Activated naive CD4-positive, alpha-beta T cell treated with anti-CD3 and anti-CD28 coated beads, Interleukin-2, amount 50 U/mL, for 72 hours (primary cell): Measurements from ENCODE around the gene PRXL2B. TPM values are rescaled to one million over a fixed set of nuclear protein-coding genes. Genes with fewer than 3 reads are reported as not detected.
A peak's percentile ranks its signal among the peaks of the same experiment; 100 is the strongest.

Experiments
- ATAC-seq, 2 donors: fragments of 150-1000 bp; cut with Tn5 transposase; 2 replicates each; pipeline ENCODE4 v1.10.0; 2021; ENCODE audit warnings: mild to moderate bottlenecking in 2 of 2, moderate library complexity in 2 of 2
- DNase-seq, 2 donors: peaks; one replicate each; pipeline ENCODE4 v3.0.0; 2021 to 2022; ENCODE audit warnings: low spot score in 2 of 2
- H3K27ac Mint-ChIP-seq, 2 donors: one replicate each; pipeline ENCODE4 v1.8.0; 2022; ENCODE audit warnings: mild to moderate bottlenecking in 2 of 2, mixed read lengths in 2 of 2
- H3K36me3 Mint-ChIP-seq, 2 donors: one replicate each; pipeline ENCODE4 v1.8.0; 2022; ENCODE audit warnings: mixed read lengths in 2 of 2
- H3K9me3 Mint-ChIP-seq, 2 donors: one replicate each; pipeline ENCODE4 v1.8.0; 2022; ENCODE audit warnings: mixed read lengths in 2 of 2
- total RNA-seq, 2 donors: library from RNA; stranded (reverse); gene quantifications; one replicate each; pipeline ENCODE4 v1.2.3, GENCODE V29; 2022

Gene PRXL2B
- total RNA-seq, 2 donors from 2014 or later = 34.7 to 38.8 TPM

- H3K36me3 Mint-ChIP-seq = no peaks in the 10 kb centered on the region
- ATAC-seq (no peak), DNase-seq (no peak)
- H3K27ac Mint-ChIP-seq = peak overlapping the region in 1 of 2 donors; percentile 74
- no peaks in the 10 kb centered on the region for H3K9me3 Mint-ChIP-seq
Measured at GRCh38 chr1:2597441-2598328, 11.1 kb downstream of the PRXL2B start.

DNA sequence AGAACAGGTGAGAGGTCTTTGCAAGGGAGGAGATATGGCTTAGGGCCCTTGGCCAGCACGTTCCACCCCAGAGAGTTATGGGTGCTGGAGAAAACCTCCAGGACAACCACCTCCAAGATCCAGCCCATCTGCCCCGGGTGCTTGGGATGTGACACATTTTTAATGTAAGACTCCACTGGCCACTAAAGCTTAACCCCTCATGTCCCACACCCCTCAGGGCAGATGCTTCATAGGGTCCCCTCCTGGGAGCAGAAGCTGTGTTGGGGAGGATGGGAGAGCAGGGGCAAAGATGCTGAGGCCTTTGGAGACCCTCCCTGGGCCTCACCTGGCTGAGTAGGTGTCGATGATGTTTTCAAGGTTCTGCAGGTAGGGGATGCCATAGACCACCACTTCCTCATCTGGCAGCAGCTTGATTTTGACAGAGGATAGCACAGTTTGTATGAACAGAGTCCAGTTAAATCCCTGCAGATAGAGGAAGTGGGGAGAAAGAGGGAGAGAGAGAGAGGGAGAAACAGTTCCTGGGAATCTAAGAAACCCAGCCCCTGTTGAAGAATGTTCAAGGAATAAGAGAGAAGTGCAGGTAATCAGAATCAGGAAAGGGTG is 11.9 kb downstream of the PRXL2B start:
- Mint-ChIP-seq H3K9me3 (no peaks in the 10 kb centered on the region), H3K27ac (no peak overlapping the region), H3K36me3 (no peaks in the 10 kb centered on the region)
- DNase-seq (no peak), ATAC-seq (no peak)

DNA sequence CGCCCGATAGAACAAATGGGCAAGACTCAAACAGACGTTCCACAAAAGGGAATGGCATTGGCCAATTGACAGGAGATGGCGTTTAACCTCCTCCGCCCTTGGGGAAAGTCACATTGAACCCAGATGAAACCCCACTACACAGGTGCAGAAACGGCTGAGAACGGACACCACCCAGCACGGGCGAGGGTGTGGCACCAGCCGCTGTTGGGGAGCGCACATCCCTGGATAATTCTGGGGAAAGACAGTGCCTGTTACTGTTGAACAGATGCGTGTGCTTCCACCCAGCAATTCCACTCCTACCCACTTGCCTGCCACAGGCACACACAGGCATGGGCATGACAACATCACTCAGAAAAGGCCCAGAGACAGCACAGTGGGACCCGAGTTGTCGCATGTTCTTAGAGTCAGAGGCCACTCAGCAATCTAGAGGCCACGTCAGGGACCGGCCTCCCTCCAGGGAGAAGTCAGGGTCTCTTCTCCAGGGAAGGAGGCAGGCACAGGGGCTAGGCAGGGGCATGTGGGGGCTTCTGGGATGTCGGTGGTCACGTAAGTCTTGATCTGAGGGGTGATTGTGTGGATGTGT is 15.2 kb downstream of the PRXL2B start:
- peak in 1 of 2 donors; percentile 46 for DNase-seq
- Mint-ChIP-seq H3K27ac (no peak overlapping the region), H3K36me3 (no peaks in the 10 kb centered on the region), H3K9me3 (no peaks in the 10 kb centered on the region)
- no peak for ATAC-seq

DNA sequence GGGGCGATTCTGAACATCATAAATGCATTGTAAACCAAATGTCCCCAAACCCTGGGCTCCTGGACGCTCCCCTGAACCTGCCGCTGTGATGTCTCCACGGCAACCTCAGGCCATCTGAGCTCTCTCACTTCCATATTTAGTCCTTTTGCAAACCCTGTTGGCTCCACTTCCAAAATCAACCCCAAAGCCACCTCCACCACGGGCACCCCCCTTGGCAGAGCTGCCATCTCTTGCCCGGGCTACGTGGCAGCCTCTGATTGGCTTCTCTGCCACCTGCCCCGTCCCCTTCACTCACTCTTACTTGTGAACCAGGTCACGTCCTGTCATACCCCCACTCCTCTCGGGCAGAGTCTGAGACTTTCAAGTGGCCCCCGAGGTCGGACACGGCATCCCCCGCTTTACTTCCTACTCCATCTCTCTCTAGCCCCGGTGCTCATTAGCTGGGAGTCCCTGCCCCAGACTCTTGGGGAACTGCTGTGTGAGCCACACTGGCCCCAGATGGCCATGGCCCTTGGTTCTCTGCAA is 15.8 kb downstream of the PRXL2B start:
- H3K36me3 Mint-ChIP-seq = no peaks in the 10 kb centered on the region
- peak overlapping the region in 1 of 2 donors; percentile 69 for H3K27ac Mint-ChIP-seq
- DNase-seq (no peak), ATAC-seq (no peak)
- no peaks in the 10 kb centered on the region for H3K9me3 Mint-ChIP-seq

GRCh38 chr1:2602866-2603520 is 16.4 kb downstream of the PRXL2B start:
- Mint-ChIP-seq H3K27ac (peak overlapping the region in 1 of 2 donors; percentile 69), H3K9me3 (no peaks in the 10 kb centered on the region), H3K36me3 (no peaks in the 10 kb centered on the region)
- ATAC-seq (no peak), DNase-seq (no peak)

DNA sequence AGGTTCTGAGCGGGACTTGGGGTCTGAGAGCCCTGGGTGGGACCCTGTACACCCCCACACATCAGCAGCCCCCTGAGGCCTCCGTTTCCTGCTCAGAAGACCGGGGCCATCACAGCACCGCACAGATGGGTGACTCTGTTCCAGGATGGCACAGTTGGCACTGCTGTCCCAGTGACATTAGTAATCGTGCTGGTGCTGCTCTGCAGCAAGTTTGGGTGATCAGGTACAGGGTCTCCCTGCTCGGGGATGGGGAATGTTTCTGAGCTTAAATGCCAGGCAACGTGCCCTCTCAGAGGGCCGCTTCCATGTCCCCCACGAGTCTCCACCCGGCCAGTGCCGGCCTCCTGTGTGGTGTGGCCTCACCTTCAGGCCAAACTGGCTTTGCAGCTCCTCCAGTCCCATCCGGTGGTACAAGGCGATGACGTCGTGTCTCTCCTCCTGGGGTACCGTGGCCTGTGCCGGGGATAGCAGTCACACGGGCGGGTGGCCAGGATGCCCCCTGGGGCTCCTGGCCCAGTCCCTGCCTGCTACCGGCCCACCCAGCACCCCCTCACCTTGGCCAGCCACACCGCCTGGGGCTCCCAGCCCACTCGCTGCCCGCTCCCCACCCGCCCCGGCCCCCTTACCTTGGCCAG is 17.1 kb downstream of the PRXL2B start:
- ATAC-seq (no peak), DNase-seq (no peak)
- H3K27ac Mint-ChIP-seq = no peak overlapping the region
- H3K9me3 Mint-ChIP-seq = no peaks in the 10 kb centered on the region
- H3K36me3 Mint-ChIP-seq = no peaks in the 10 kb centered on the region

DNA sequence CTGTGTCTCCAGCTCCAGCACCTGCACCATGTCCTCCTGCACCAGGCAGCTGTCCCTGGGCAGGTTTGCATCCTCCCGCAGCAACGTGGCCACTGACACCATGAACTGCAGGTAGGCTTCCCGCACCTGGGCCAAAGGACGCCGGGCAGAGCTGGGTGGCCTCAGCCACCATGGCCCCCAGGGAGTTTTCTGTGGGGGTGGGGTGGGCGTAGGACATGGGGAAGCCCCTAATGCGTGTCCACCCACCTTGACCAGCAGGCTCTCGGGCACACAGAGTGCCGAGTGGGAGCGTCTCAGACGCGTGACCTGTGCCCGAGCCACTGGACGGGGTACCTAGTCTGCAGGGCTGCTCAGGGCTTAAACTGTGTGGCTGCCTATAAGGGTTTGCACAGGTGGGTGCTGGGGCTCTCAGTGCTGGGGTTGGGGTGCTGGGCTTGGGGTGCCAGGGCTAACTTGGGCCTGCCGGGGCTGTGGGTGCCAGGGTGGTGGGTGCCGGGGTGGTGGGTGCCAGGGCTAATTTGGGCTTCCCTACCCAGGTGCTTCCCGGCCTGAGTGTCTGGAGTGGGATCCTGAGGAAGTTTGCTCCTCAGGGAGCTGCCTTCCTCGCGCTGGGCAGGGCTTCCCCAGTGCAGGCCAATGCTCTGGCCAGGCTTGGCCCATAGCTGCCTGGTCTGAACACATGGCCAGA is 17.7 kb downstream of the PRXL2B start:
- H3K36me3 Mint-ChIP-seq = no peaks in the 10 kb centered on the region
- ATAC-seq = peak in 1 of 2 donors; percentile 16
- no peak overlapping the region for H3K27ac Mint-ChIP-seq

DNA sequence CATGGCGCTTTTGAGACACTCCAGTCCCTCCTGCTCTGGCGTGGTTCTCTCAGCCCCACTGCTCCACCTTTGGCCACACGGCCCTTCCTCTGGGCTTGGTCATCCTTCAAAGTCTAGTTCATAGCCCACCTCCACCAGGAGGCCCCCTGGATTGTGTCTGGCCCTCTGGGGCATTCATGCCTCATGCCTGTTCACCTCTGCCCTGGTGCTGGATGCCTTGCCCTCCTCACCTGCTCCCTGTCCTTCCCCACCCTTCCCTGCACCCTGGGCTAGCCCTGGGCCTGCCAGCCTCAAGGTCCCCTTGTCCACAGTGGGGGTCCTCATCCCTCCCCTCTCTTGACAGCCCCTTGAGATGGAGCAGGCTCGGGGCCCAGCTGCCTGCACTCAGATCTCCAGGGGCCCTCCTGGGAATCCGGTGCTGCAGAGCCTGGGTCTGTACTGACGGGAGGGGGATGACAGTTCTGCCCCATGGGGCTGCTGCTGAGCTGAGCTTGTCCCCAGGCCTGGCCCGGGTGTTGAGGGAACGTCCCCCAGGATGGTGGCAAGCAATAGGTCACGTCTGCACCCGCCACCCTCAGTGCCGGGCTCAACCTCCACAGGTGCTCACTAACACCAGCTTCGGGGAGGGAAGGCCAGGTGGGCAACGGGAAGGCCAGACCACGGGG is 18.4 kb downstream of the PRXL2B start:
- Mint-ChIP-seq H3K27ac (no peak overlapping the region), H3K9me3 (no peaks in the 10 kb centered on the region), H3K36me3 (no peaks in the 10 kb centered on the region)
- peak in 1 of 2 donors; percentile 13 for ATAC-seq
- DNase-seq = no peak

More for the DNA sequence above, 17.7 kb downstream of the PRXL2B start:
- H3K9me3 Mint-ChIP-seq = no peaks in the 10 kb centered on the region
- DNase-seq = no peak

DNA sequence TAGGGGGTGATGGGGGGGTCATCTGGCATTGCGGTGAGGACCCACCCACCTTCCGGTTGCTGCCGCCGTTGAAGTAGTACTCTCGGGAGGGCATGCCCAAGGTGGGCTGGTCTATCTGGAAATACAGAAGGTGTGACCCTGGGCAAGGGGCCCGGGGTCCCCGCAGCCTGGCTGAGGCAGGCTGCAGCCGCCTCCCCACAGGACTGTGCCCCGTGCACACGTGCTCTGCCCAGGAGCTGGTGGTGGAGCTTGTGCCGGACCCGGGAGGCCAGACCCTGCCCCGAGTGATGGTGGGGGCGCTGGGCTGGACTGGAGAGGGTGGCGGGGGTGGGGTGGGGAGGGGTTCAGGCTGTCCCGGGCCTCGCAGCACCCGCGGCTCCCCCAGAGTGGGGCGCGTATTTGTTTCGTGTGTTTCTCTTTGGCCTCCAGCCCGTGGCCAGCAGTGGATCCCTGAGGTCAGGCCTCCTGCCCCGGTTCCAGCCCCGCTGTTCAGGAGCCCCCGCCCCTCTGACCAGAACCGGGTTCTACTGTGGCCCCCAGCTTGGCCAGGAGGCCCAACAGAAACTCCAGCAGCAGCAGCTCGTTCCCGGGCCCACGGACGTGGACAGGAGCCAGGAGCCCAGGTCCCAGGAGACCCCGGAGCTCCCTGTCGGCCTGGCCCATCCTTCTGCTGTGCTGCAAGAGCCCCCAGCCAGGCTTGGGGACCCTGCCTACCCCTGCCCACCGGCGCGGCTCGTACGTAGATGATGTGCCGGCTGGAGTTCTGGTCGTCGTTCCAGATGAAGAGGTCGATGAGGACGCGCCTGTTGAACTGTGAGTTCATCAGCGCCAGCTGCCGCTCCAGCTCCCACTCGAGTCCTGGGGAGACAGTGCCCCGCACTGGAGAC is 19.2 kb downstream of the PRXL2B start:
- DNase-seq (peak in 1 of 2 donors; percentile 52), ATAC-seq (no peak)
- H3K36me3 Mint-ChIP-seq = no peaks in the 10 kb centered on the region
- H3K9me3 Mint-ChIP-seq = no peaks in the 10 kb centered on the region
- no peak overlapping the region for H3K27ac Mint-ChIP-seq

DNA sequence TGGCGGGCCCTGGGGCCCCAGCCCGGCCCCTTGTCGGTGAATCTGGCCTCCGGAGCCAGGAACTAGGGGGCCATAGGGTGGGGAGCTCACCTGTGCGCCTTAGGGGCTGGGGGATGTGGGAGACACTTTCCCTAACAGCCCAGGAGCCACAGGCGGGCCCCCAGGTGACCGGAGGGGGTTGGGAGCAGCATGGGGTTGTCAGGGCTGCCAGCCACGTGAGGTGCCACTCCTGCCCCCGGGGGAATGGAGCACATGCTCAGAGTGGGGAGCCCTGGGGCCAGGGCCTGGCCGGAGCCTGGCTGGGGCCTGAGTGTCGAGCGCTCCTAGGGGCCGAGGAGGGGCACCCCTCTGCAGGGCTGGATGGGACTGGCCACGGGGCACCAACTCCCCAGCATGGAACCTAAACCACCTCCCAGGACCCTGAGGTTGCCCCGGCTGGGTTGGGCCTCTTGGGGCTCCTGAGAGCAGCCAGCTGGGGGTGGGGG is 19.9 kb downstream of the PRXL2B start:
- Mint-ChIP-seq H3K27ac (no peak overlapping the region), H3K36me3 (no peaks in the 10 kb centered on the region), H3K9me3 (no peaks in the 10 kb centered on the region)
- peak in 1 of 2 donors; percentile 51 for DNase-seq
- ATAC-seq = no peak

DNA sequence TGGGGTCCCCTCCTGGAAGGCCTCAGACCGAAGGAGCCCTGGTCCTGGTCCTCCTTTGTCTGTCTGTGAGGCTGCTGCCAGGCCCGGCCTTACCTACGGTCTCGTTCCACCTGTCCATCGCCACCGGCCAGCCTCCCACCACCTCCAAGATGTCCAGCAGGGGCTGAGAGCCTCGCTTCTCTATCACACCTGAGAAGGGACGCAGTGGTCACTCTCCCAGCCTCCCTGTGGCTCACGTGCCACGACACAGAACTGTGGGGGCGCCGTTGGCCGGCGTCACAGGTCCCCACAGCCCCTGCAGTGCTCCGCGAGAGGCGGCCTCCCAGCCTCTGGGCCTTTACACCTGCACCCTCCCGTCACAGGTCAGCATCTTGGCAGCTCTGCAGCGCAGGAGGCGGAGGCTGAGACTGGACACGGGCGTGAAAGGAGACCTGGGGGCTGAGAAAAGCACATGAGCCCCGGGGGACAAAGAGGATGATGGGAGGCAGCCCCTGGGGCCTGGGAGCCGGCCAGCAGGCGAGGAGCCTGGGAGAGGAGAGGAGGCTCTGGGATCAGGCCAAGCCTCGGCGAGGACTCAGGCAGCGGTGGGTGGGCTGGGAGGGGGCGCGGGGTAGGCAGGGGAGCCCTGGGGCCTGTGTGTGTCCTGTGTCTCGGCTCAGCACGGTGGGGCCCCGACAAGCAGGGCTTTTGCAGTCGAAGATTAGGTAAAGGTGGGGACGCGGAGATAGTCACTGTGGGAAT is 20.5 kb downstream of the PRXL2B start:
- no peak for ATAC-seq
- Mint-ChIP-seq H3K9me3 (no peaks in the 10 kb centered on the region), H3K36me3 (no peaks in the 10 kb centered on the region), H3K27ac (no peak overlapping the region)
- DNase-seq = peak in 1 of 2 donors; percentile 35

DNA sequence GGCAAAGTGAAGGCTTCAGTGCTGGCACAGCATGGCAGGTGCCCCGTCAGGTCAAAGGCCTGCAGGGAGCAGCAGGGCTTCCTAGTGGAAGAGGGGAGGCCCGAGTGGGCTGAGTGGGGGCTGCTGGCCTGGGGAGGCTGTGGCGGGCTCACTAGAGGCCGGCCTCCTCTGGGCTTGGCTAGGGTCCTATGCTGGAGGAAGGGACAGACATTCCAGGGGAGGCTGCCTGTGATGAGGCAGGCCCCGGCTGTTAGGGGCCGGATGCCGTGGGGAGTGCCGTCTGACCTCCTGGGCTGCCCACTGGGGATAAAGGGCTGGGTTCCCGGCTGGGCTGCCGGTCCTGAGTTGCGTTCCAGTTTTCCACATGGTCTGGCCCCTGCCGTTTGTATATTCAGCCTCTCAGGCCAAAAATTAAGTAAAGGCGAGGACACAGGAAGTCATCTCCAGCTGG is 21.1 kb downstream of the PRXL2B start:
- Mint-ChIP-seq H3K27ac (no peak overlapping the region), H3K9me3 (no peaks in the 10 kb centered on the region), H3K36me3 (no peaks in the 10 kb centered on the region)
- no peak for ATAC-seq
- peak in 1 of 2 donors; percentile 42 for DNase-seq

DNA sequence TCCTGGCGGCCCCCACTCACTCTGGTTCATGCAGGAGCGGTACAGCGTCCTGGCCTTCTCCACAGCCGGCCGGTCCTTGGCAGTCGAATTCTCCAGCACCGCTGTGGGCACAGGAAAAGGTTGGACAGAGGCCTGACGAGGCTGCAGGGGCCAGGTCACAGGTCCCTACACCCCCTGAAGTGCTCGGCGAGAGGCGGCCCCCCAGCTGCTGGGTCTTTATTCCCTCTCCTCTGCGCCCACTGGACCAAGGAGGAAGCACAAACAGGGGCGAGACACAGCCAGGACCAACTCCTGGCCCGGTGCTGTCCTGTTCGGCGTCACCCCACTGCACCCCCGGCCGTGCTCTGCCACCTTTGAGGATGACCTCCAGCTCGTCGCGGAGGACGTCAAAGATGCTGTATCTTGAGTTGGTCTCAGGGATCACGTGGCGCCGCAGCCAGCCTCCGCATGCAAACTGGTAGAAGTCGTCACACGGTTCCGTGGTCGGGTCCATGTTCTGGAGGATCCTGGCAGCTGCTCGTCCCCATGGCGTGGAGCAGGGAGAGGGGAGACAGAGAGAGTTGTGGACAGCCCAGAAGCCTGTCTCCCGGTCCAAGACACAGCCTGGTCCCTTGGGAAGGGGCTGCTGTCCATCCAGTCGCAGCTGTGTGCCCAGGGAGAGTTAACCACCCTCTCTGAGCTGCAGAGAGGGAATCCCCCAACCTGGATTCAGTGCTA is 22.9 kb downstream of the PRXL2B start:
- H3K36me3 Mint-ChIP-seq = peaks cover 0 to 13% of the 10 kb centered on the region in 2 donors
- no peak for ATAC-seq
- H3K9me3 Mint-ChIP-seq = peaks cover 8 to 9% of the 10 kb centered on the region in 2 donors
- H3K27ac Mint-ChIP-seq = no peak overlapping the region
- peak in 1 of 2 donors; percentile 25 for DNase-seq
